ENCODE results near the gene DDX1. TPM values are rescaled to one million over a fixed set of nuclear protein-coding genes. Genes with fewer than 3 reads are reported as not detected.

The DDX1 gene
- total RNA-seq, 1 donor from 2014 or later, result 115 TPM

- peaks cover 3% of the 10 kb centered on the region for H3K9me3 Mint-ChIP-seq (ENCODE audit: low read depth)
- no peak overlapping the region for H3K27ac Mint-ChIP-seq
- peaks cover 3% of the 10 kb centered on the region for H3K4me1 Mint-ChIP-seq (ENCODE audit: low read depth)
- no peak for TF ChIP-seq CTCF (IDR thresholded peaks at IDR 0.05; ENCODE audit: unreplicated experiment)
- DNase-seq (ENCODE audit: low spot score, unreplicated experiment), result no peak
- H3K36me3 Mint-ChIP-seq (ENCODE audit: insufficient read depth), result no peaks in the 10 kb centered on the region
- H3K27me3 Mint-ChIP-seq, result no peaks in the 10 kb centered on the region
- no peak overlapping the region for H3K4me3 Mint-ChIP-seq (ENCODE audit: low read depth)
Observed at GRCh38 chr2:15582710-15583357, 8.8 kb upstream of the DDX1 start.

GRCh38 chr2:15583826-15584225, 7.8 kb upstream of the DDX1 start:
- H3K36me3 Mint-ChIP-seq (ENCODE audit: insufficient read depth), result no peaks in the 10 kb centered on the region
- H3K9me3 Mint-ChIP-seq (ENCODE audit: low read depth), result peaks cover 3% of the 10 kb centered on the region
- peaks cover 3% of the 10 kb centered on the region for H3K4me1 Mint-ChIP-seq (ENCODE audit: low read depth)
- TF ChIP-seq CTCF (IDR thresholded peaks at IDR 0.05; ENCODE audit: unreplicated experiment), result no peak
- no peak overlapping the region for H3K4me3 Mint-ChIP-seq (ENCODE audit: low read depth)
- H3K27ac Mint-ChIP-seq, result no peak overlapping the region
- no peak for DNase-seq (ENCODE audit: low spot score, unreplicated experiment)
- H3K27me3 Mint-ChIP-seq, result no peaks in the 10 kb centered on the region

GRCh38 chr2:15584316-15584715, 7.4 kb upstream of the DDX1 start:
- no peak for TF ChIP-seq CTCF (IDR thresholded peaks at IDR 0.05; ENCODE audit: unreplicated experiment)
- H3K27me3 Mint-ChIP-seq, result no peaks in the 10 kb centered on the region
- H3K36me3 Mint-ChIP-seq (ENCODE audit: insufficient read depth), result no peaks in the 10 kb centered on the region

GRCh38 chr2:15584767-15585469, 6.8 kb upstream of the DDX1 start:
- Mint-ChIP-seq H3K9me3 (ENCODE audit: low read depth) (peaks cover 3% of the 10 kb centered on the region), H3K27ac (no peak overlapping the region), H3K27me3 (no peaks in the 10 kb centered on the region), H3K36me3 (ENCODE audit: insufficient read depth) (no peaks in the 10 kb centered on the region), H3K4me1 (ENCODE audit: low read depth) (no peaks in the 10 kb centered on the region), H3K4me3 (ENCODE audit: low read depth) (no peak overlapping the region)
- no peak for DNase-seq (ENCODE audit: low spot score, unreplicated experiment)
- TF ChIP-seq CTCF (IDR thresholded peaks at IDR 0.05; ENCODE audit: unreplicated experiment), result no peak

More at GRCh38 chr2:15584316-15584715, 7.4 kb upstream of the DDX1 start:
- Mint-ChIP-seq H3K9me3 (ENCODE audit: low read depth) (peaks cover 3% of the 10 kb centered on the region), H3K4me1 (ENCODE audit: low read depth) (peaks cover 3% of the 10 kb centered on the region), H3K27ac (no peak overlapping the region), H3K4me3 (ENCODE audit: low read depth) (no peak overlapping the region)
- no peak for DNase-seq (ENCODE audit: low spot score, unreplicated experiment)

- Mint-ChIP-seq H3K4me3 (ENCODE audit: low read depth) (no peak overlapping the region), H3K36me3 (ENCODE audit: insufficient read depth) (no peaks in the 10 kb centered on the region), H3K27me3 (no peaks in the 10 kb centered on the region), H3K9me3 (ENCODE audit: low read depth) (peaks cover 3% of the 10 kb centered on the region), H3K27ac (no peak overlapping the region), H3K4me1 (ENCODE audit: low read depth) (peaks cover 10% of the 10 kb centered on the region)
- peak; percentile 79 for TF ChIP-seq CTCF (IDR thresholded peaks at IDR 0.05; ENCODE audit: unreplicated experiment)
- peak; percentile 35 for DNase-seq (ENCODE audit: low spot score, unreplicated experiment)
Observed at GRCh38 chr2:15588329-15588919, 3.2 kb upstream of the DDX1 start.

Measured in progenitor cell of endocrine pancreas (in vitro differentiated cells).